ENCODE measurements around the gene FGFBP3. TPM values are rescaled to one million over a fixed set of nuclear protein-coding genes. Genes with fewer than 3 reads are reported as not detected.
A peak's percentile ranks its signal among the peaks of the same experiment; 100 is the strongest.

The FGFBP3 gene
- total RNA-seq, 1 experiment from 2014 or later: 1.5 TPM

DNA sequence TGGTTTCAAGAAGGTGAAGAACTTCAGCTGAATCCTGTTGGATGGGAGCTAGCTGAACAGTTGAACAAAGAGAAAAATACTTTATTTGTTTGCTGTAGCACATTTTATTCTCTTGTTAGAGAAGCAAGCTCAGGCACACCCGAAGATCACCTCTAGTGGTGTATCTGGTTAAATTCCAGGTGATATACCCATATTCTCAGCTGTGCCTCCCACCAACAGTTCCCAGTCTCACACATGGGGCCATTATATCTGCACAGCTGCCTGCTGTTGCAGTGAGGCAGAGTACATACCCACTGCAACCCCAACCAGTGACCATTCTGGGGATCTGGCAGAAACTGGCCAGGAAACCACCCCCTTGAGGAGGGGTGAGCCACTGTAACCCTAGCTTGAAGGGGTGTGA, 23.5 kb upstream of the FGFBP3 start:
- no peak for TF ChIP-seq POLR2AphosphoS5 (IDR thresholded peaks at IDR 0.05; ENCODE audit: low read depth, low read length)
- no peak for TF ChIP-seq SIN3A (IDR thresholded peaks at IDR 0.05; ENCODE audit: borderline replicate concordance, insufficient read depth, low read depth, low read length)
- TF ChIP-seq TCF7L2 (IDR thresholded peaks at IDR 0.05; ENCODE audit: low read depth, low read length): no peak
- TF ChIP-seq, protein P1, sequence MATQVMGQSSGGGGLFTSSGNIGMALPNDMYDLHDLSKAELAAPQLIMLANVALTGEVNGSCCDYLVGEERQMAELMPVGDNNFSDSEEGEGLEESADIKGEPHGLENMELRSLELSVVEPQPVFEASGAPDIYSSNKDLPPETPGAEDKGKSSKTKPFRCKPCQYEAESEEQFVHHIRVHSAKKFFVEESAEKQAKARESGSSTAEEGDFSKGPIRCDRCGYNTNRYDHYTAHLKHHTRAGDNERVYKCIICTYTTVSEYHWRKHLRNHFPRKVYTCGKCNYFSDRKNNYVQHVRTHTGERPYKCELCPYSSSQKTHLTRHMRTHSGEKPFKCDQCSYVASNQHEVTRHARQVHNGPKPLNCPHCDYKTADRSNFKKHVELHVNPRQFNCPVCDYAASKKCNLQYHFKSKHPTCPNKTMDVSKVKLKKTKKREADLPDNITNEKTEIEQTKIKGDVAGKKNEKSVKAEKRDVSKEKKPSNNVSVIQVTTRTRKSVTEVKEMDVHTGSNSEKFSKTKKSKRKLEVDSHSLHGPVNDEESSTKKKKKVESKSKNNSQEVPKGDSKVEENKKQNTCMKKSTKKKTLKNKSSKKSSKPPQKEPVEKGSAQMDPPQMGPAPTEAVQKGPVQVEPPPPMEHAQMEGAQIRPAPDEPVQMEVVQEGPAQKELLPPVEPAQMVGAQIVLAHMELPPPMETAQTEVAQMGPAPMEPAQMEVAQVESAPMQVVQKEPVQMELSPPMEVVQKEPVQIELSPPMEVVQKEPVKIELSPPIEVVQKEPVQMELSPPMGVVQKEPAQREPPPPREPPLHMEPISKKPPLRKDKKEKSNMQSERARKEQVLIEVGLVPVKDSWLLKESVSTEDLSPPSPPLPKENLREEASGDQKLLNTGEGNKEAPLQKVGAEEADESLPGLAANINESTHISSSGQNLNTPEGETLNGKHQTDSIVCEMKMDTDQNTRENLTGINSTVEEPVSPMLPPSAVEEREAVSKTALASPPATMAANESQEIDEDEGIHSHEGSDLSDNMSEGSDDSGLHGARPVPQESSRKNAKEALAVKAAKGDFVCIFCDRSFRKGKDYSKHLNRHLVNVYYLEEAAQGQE (IDR thresholded peaks at IDR 0.05; ENCODE audit: insufficient read depth in 1 of 2, low read depth in 2 of 2, low read length in 1 of 2): no peak
- TF ChIP-seq, protein P2, sequence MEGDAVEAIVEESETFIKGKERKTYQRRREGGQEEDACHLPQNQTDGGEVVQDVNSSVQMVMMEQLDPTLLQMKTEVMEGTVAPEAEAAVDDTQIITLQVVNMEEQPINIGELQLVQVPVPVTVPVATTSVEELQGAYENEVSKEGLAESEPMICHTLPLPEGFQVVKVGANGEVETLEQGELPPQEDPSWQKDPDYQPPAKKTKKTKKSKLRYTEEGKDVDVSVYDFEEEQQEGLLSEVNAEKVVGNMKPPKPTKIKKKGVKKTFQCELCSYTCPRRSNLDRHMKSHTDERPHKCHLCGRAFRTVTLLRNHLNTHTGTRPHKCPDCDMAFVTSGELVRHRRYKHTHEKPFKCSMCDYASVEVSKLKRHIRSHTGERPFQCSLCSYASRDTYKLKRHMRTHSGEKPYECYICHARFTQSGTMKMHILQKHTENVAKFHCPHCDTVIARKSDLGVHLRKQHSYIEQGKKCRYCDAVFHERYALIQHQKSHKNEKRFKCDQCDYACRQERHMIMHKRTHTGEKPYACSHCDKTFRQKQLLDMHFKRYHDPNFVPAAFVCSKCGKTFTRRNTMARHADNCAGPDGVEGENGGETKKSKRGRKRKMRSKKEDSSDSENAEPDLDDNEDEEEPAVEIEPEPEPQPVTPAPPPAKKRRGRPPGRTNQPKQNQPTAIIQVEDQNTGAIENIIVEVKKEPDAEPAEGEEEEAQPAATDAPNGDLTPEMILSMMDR (IDR thresholded peaks at IDR 0.05): no peak
- peaks cover 7% of the 10 kb centered on the region; the same call in 1 of the 2 replicates for H3K4me1 ChIP-seq (ENCODE audit: control insufficient read depth, insufficient read depth, low read length)
- intact Hi-C loops (cut with micrococcal nuclease; ENCODE audit: unreplicated experiment): no loop called here
- ChIA-PET CTCF (no interaction called here), POLR2A (interaction anchor here (0.6 kb wide), 2 partner anchors 10 to 59 kb away, joined by 4 to 7 read pairs; no protein-coding TSS in a partner anchor)
- no peak overlapping the region for H3K27ac ChIP-seq (ENCODE audit: low read length)
- no peak overlapping the region for H3K4me3 ChIP-seq (ENCODE audit: low read depth in 2 of 2, low read length in 2 of 2)
- in situ Hi-C loops (cut with HindIII; ENCODE audit: low pct_unique_long_range_greater_than_20kb, low sequenced_read_pairs): no loop called here
- H3K36me3 ChIP-seq (ENCODE audit: control insufficient read depth, insufficient read depth, low read length): 0 out of 2 replicates have a peak, but pooled peaks cover 8% of the 10 kb centered on the region
- DNase-seq (ENCODE audit: low read depth, low spot score) (no peak), ATAC-seq (0 out of 2 replicates have a peak, but pooled peaks have one; percentile 52)
- H3K9me3 ChIP-seq (ENCODE audit: control insufficient read depth, insufficient read depth, low read depth, low read length): no peaks in the 10 kb centered on the region
- no peaks in the 10 kb centered on the region for H3K27me3 ChIP-seq (ENCODE audit: control insufficient read depth, insufficient read depth, low read length)
- BruUV-seq (replicated peaks): no TSS peak

DNA sequence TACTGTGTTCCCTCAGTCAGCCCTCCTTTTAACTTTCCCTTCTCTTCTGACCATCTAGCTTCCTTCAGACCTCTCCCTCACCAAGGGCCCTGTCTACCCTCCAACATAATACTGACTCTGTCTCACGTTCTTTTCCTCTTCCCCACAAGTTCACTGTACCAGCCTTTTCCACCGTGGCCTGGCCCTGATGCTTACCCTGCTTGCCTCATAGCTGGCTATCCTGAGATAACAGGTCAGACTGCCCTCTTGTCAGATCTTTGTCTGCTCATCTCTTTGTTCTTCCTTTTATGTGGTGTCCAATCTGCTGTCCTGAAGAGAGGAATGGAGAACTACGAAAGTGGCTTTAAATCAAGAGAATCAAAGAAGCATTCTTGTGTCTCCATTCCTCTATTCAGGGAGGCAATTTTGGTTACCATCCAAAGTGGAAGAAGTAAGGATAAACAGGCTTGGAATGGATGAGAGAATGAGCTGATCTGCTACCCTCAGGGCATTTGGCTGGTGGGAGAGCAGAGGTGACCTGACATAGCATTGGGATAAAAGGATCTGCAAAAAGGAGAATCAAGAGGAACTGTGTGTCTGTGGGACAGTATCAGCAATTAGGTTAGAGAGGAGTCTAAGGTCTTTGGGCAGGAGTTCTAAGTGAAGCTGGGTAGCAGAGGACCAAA, 22.4 kb upstream of the FGFBP3 start:
- no peaks in the 10 kb centered on the region for H3K9me3 ChIP-seq (ENCODE audit: control insufficient read depth, insufficient read depth, low read depth, low read length)
- ChIA-PET CTCF (no interaction called here), POLR2A (no interaction called here)
- DNase-seq (ENCODE audit: low read depth, low spot score): no peak
- H3K36me3 ChIP-seq (ENCODE audit: control insufficient read depth, insufficient read depth, low read length): 0 out of 2 replicates have a peak, but pooled peaks cover 8% of the 10 kb centered on the region
- no peak for ATAC-seq
- peaks cover 7% of the 10 kb centered on the region; the same call in 1 of the 2 replicates for H3K4me1 ChIP-seq (ENCODE audit: control insufficient read depth, insufficient read depth, low read length)
- in situ Hi-C loops (cut with HindIII; ENCODE audit: low pct_unique_long_range_greater_than_20kb, low sequenced_read_pairs): no loop called here
- intact Hi-C loops (cut with micrococcal nuclease; ENCODE audit: unreplicated experiment): no loop called here
- no peaks in the 10 kb centered on the region for H3K27me3 ChIP-seq (ENCODE audit: control insufficient read depth, insufficient read depth, low read length)
- no TSS peak for BruUV-seq (replicated peaks)
- no peak overlapping the region for H3K4me3 ChIP-seq (ENCODE audit: low read depth in 2 of 2, low read length in 2 of 2)
- TF ChIP-seq TCF7L2 (IDR thresholded peaks at IDR 0.05; ENCODE audit: low read depth, low read length): no peak
- no peak for TF ChIP-seq POLR2AphosphoS5 (IDR thresholded peaks at IDR 0.05; ENCODE audit: low read depth, low read length)
- TF ChIP-seq, protein P2 (IDR thresholded peaks at IDR 0.05): no peak
- TF ChIP-seq SIN3A (IDR thresholded peaks at IDR 0.05; ENCODE audit: borderline replicate concordance, insufficient read depth, low read depth, low read length): no peak
- TF ChIP-seq, protein P1 (IDR thresholded peaks at IDR 0.05; ENCODE audit: insufficient read depth in 1 of 2, low read depth in 2 of 2, low read length in 1 of 2): no peak
- H3K27ac ChIP-seq (ENCODE audit: low read length): no peak overlapping the region

Measured in Panc1 (cell line).